Measurements from ENCODE around the gene HMGB4. TPM values are rescaled to one million over a fixed set of nuclear protein-coding genes. Genes with fewer than 3 reads are reported as not detected.

The HMGB4 gene, protein sequence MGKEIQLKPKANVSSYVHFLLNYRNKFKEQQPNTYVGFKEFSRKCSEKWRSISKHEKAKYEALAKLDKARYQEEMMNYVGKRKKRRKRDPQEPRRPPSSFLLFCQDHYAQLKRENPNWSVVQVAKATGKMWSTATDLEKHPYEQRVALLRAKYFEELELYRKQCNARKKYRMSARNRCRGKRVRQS
- total RNA-seq: not detected
- not detected for polyA plus RNA-seq
- long read RNA-seq, donor 1: 0 reads
- long read RNA-seq, donor 2: 0 reads

DNA sequence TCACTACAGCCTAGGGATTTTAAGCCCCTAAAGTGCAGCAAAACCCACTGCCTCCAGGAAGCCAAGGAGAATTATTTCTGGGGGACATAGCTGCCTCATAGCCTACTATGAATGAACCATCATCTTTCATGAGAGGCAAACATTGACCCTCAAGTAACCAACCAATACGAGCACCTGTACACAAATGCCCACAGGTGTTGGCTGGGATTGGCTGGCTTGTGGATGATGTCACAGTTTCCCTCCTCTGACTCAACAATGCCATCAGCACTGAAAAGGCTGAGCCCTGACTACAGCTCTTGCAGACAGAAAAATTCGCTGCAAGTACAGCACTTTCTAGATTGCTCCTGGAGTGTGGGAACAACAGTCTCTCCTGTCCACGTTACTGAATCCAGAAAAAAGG lies at the start of gene HMGB4:
HMGB4 (plus strand) TSS at position 301 of the 400 bp plus-strand sequence. CDS start 113 bp downstream, outside the sequence.
- intact Hi-C loops (cut with DNase I): no loop called here
- no peaks in the 10 kb centered on the region for H3K4me1 ChIP-seq
- H3K27me3 ChIP-seq (ENCODE audit: insufficient read depth in 3 of 3, low read length in 2 of 3): peaks cover 0 to 3% (median 0%) of the 10 kb centered on the region in 3 donors
- ATAC-seq (no peak), DNase-seq (no peak)
- H3K36me3 ChIP-seq (ENCODE audit: insufficient read depth in 1 of 2, low read depth in 1 of 2): no peaks in the 10 kb centered on the region
- H3K9me3 ChIP-seq: no peaks in the 10 kb centered on the region
- H3K4me3 ChIP-seq: no peak within 1 kb of the TSS
- 92 to 93% (median 92%) methylated on average over 3 of the region's 3 CpGs for WGBS, 3 donors
- TF ChIP-seq, protein P1, sequence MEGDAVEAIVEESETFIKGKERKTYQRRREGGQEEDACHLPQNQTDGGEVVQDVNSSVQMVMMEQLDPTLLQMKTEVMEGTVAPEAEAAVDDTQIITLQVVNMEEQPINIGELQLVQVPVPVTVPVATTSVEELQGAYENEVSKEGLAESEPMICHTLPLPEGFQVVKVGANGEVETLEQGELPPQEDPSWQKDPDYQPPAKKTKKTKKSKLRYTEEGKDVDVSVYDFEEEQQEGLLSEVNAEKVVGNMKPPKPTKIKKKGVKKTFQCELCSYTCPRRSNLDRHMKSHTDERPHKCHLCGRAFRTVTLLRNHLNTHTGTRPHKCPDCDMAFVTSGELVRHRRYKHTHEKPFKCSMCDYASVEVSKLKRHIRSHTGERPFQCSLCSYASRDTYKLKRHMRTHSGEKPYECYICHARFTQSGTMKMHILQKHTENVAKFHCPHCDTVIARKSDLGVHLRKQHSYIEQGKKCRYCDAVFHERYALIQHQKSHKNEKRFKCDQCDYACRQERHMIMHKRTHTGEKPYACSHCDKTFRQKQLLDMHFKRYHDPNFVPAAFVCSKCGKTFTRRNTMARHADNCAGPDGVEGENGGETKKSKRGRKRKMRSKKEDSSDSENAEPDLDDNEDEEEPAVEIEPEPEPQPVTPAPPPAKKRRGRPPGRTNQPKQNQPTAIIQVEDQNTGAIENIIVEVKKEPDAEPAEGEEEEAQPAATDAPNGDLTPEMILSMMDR (IDR thresholded peaks at IDR 0.05): no peak
- no peak within 1 kb of the TSS for H3K27ac ChIP-seq

DNA sequence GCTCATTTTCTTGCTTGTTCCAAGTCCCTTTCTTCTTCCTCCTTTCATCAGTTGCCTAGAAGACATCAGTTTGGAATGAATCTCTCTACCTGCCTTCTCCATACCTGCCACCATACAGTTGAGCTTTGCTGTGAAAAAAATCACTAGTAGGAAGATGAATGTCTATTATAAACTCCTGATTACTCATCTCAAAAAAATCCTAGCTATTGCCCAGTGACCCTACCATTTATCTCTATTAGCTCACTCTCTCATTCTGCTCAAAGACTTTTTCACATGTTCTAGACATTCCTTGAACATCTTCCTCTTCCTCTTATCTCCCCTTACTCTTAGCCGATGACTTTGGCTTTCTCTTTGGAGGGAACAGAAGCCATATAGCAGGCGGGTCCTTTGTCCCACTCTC lies 49.7 kb upstream of the HMGB4 start:
- Histone ChIP-seq H3K36me3 (ENCODE audit: insufficient read depth in 1 of 2, low read depth in 1 of 2) (no peaks in the 10 kb centered on the region), H3K9me3 (no peaks in the 10 kb centered on the region), H3K27ac (no peak overlapping the region), H3K4me1 (no peaks in the 10 kb centered on the region), H3K4me3 (no peak overlapping the region), H3K27me3 (ENCODE audit: insufficient read depth in 3 of 3, low read length in 2 of 3) (peaks cover 0 to 5% (median 0%) of the 10 kb centered on the region in 3 donors)
- TF ChIP-seq, protein P1 (IDR thresholded peaks at IDR 0.05): no peak
- intact Hi-C loops (cut with DNase I): no loop called here
- 87 to 98% (median 98%) methylated on average over 2 of the region's 2 CpGs for WGBS, 3 donors
- ATAC-seq (no peak), DNase-seq (no peak)

DNA sequence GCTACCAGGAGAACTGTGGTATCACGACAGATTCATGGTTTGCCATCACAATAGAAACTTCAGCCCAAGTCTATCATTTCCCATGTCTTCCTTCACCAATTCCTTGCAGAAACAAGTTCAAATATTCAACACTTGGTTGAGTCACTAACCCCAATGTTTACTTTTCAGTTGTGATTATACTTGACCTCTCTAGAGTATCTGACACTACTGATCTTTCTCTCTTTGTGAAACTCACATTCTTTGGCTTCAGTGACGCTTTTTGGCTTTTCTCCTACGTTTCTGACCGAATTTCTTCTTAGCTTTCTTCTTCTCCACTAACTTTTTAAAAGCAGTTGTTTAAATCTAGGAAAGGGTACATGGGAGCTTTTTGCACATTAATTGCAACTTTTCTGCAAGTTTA lies 48.8 kb upstream of the HMGB4 start:
- no peaks in the 10 kb centered on the region for H3K36me3 ChIP-seq (ENCODE audit: insufficient read depth in 1 of 2, low read depth in 1 of 2)
- no peak overlapping the region for H3K27ac ChIP-seq
- WGBS, 3 donors: 72 to 81% (median 73%) methylated on average over 4 of the region's 4 CpGs
- H3K4me1 ChIP-seq: no peaks in the 10 kb centered on the region
- no peak for DNase-seq
- TF ChIP-seq, protein P1 (IDR thresholded peaks at IDR 0.05): no peak
- no peak for ATAC-seq
- intact Hi-C loops (cut with DNase I): no loop called here
- no peak overlapping the region for H3K4me3 ChIP-seq
- peaks cover 0 to 5% (median 0%) of the 10 kb centered on the region in 3 donors for H3K27me3 ChIP-seq (ENCODE audit: insufficient read depth in 3 of 3, low read length in 2 of 3)
- no peaks in the 10 kb centered on the region for H3K9me3 ChIP-seq

DNA sequence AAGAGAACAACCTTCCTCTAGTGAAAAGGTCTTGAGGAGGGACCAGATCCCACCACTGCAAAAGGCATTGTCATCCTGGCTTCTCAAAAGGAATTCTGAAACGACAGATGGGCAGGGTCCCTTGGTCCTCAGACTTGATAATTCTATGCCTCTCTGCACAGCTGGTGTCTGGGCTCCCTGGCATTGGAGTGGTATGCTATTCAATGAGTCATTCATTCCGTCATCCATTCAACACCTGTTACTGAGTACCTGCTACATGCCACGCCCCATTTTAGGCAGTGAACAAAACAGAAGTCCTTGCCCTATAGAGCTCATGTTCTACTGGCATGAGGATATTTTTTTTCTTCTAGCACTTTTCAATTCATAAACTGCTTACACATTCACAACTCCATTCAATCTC lies 45.8 kb upstream of the HMGB4 start:
- 32 to 42% (median 39%) methylated on average over 3 of the region's 3 CpGs for WGBS, 3 donors
- peaks cover 0 to 9% (median 4%) of the 10 kb centered on the region in 3 donors for H3K27me3 ChIP-seq (ENCODE audit: insufficient read depth in 3 of 3, low read length in 2 of 3)
- H3K4me3 ChIP-seq: no peak overlapping the region
- H3K4me1 ChIP-seq: no peaks in the 10 kb centered on the region
- H3K9me3 ChIP-seq: no peaks in the 10 kb centered on the region
- no peaks in the 10 kb centered on the region for H3K36me3 ChIP-seq (ENCODE audit: insufficient read depth in 1 of 2, low read depth in 1 of 2)
- TF ChIP-seq, protein P1 (IDR thresholded peaks at IDR 0.05): no peak
- DNase-seq (no peak), ATAC-seq (no peak)
- no peak overlapping the region for H3K27ac ChIP-seq
- intact Hi-C loops (cut with DNase I): no loop called here
